ENCODE results near the gene TMEM239. TPM values are rescaled to one million over a fixed set of nuclear protein-coding genes. Genes with fewer than 3 reads are reported as not detected.
"Not testable (repeated sequence)": the region's sequence is repeated elsewhere in the genome, so short reads cannot be mapped to it uniquely, and the experiment has no call there.

The TMEM239 gene
- total and polyA plus RNA-seq, 2 donors = under 0.01 to 0.05 TPM

GRCh38 chr20:2826655-2827054, 10.5 kb downstream of the TMEM239 start:
- WGBS = 97% methylated on average over 4 of the region's 4 CpGs
- Histone ChIP-seq H3K27me3 (ENCODE audit: control insufficient read depth in 2 of 2, insufficient read depth in 1 of 2, low read length in 1 of 2) (peaks cover 5 to 24% of the 10 kb centered on the region in 2 donors), H3K9me3 (ENCODE audit: control insufficient read depth in 2 of 2, insufficient read depth in 1 of 2, low read length in 1 of 2) (no peaks in the 10 kb centered on the region)

GRCh38 chr20:2829376-2829775, 13.2 kb downstream of the TMEM239 start:
- Histone ChIP-seq H3K4me1 (ENCODE audit: control insufficient read depth in 2 of 2, insufficient read depth in 2 of 2, low read length in 2 of 2) (peaks cover 3 to 8% of the 10 kb centered on the region in 2 donors), H3K27ac (ENCODE audit: low read depth in 1 of 2, low read length in 1 of 2) (no peak overlapping the region), H3K27me3 (ENCODE audit: control insufficient read depth in 2 of 2, insufficient read depth in 1 of 2, low read length in 1 of 2) (peaks cover 5 to 20% of the 10 kb centered on the region in 2 donors), H3K36me3 (ENCODE audit: control insufficient read depth in 2 of 2, insufficient read depth in 2 of 2, low read length in 1 of 2) (no peaks in the 10 kb centered on the region), H3K4me3 (ENCODE audit: low read length in 2 of 2) (no peak overlapping the region), H3K9me3 (ENCODE audit: control insufficient read depth in 2 of 2, insufficient read depth in 1 of 2, low read length in 1 of 2) (no peaks in the 10 kb centered on the region)
- 80% methylated on average over 6 of the region's 6 CpGs for WGBS
- no peak for DNase-seq (ENCODE audit: low read depth in 6 of 9, low spot score in 9 of 9)

More at GRCh38 chr20:2826655-2827054, 10.5 kb downstream of the TMEM239 start:
- Histone ChIP-seq H3K36me3 (ENCODE audit: control insufficient read depth in 2 of 2, insufficient read depth in 2 of 2, low read length in 1 of 2) (no peaks in the 10 kb centered on the region), H3K27ac (ENCODE audit: low read depth in 1 of 2, low read length in 1 of 2) (no peak overlapping the region), H3K4me3 (ENCODE audit: low read length in 2 of 2) (no peak overlapping the region), H3K4me1 (ENCODE audit: control insufficient read depth in 2 of 2, insufficient read depth in 2 of 2, low read length in 2 of 2) (peaks cover 10% of the 10 kb centered on the region in 2 donors)
- no peak for DNase-seq (ENCODE audit: low read depth in 6 of 9, low spot score in 9 of 9)

- DNase-seq (ENCODE audit: low read depth in 6 of 9, low spot score in 9 of 9); H3K36me3 ChIP-seq (ENCODE audit: control insufficient read depth in 2 of 2, insufficient read depth in 2 of 2, low read length in 1 of 2); H3K9me3 ChIP-seq (ENCODE audit: control insufficient read depth in 2 of 2, insufficient read depth in 1 of 2, low read length in 1 of 2); H3K27ac ChIP-seq (ENCODE audit: low read depth in 1 of 2, low read length in 1 of 2); H3K4me3 ChIP-seq (ENCODE audit: low read length in 2 of 2); H3K4me1 ChIP-seq (ENCODE audit: control insufficient read depth in 2 of 2, insufficient read depth in 2 of 2, low read length in 2 of 2): not testable (repeated sequence)
- H3K27me3 ChIP-seq (ENCODE audit: control insufficient read depth in 2 of 2, insufficient read depth in 1 of 2, low read length in 1 of 2) = peaks cover 5 to 19% of the 10 kb centered on the region in 2 donors
- 95% methylated on average over 7 of the region's 7 CpGs for WGBS
Observed at GRCh38 chr20:2831206-2831605, 15.0 kb downstream of the TMEM239 start.

GRCh38 chr20:2833761-2834160, 17.6 kb downstream of the TMEM239 start:
- WGBS = 96% methylated on average over 1 of the region's 1 CpG
- DNase-seq (ENCODE audit: low read depth in 6 of 9, low spot score in 9 of 9) = no peak
- Histone ChIP-seq H3K27me3 (ENCODE audit: control insufficient read depth in 2 of 2, insufficient read depth in 1 of 2, low read length in 1 of 2) (peaks cover 2 to 9% of the 10 kb centered on the region in 2 donors), H3K36me3 (ENCODE audit: control insufficient read depth in 2 of 2, insufficient read depth in 2 of 2, low read length in 1 of 2) (peaks cover 0 to 6% of the 10 kb centered on the region in 2 donors), H3K9me3 (ENCODE audit: control insufficient read depth in 2 of 2, insufficient read depth in 1 of 2, low read length in 1 of 2) (no peaks in the 10 kb centered on the region), H3K4me1 (ENCODE audit: control insufficient read depth in 2 of 2, insufficient read depth in 2 of 2, low read length in 2 of 2) (no peaks in the 10 kb centered on the region), H3K4me3 (ENCODE audit: low read length in 2 of 2) (no peak overlapping the region), H3K27ac (ENCODE audit: low read depth in 1 of 2, low read length in 1 of 2) (no peak overlapping the region)

GRCh38 chr20:2834401-2835110, 18.4 kb downstream of the TMEM239 start:
- no peak for DNase-seq (ENCODE audit: low read depth in 6 of 9, low spot score in 9 of 9)
- Histone ChIP-seq H3K4me1 (ENCODE audit: control insufficient read depth in 2 of 2, insufficient read depth in 2 of 2, low read length in 2 of 2) (peaks cover 0 to under 1% of the 10 kb centered on the region in 2 donors), H3K27me3 (ENCODE audit: control insufficient read depth in 2 of 2, insufficient read depth in 1 of 2, low read length in 1 of 2) (peaks cover 0 to 4% of the 10 kb centered on the region in 2 donors), H3K36me3 (ENCODE audit: control insufficient read depth in 2 of 2, insufficient read depth in 2 of 2, low read length in 1 of 2) (peaks cover 0 to 6% of the 10 kb centered on the region in 2 donors), H3K9me3 (ENCODE audit: control insufficient read depth in 2 of 2, insufficient read depth in 1 of 2, low read length in 1 of 2) (no peaks in the 10 kb centered on the region), H3K4me3 (ENCODE audit: low read length in 2 of 2) (no peak overlapping the region), H3K27ac (ENCODE audit: low read depth in 1 of 2, low read length in 1 of 2) (no peak overlapping the region)
- WGBS = 98% methylated on average over 14 of the region's 14 CpGs

GRCh38 chr20:2835331-2835796, 19.2 kb downstream of the TMEM239 start:
- no peak for DNase-seq (ENCODE audit: low read depth in 6 of 9, low spot score in 9 of 9)
- Histone ChIP-seq H3K27me3 (ENCODE audit: control insufficient read depth in 2 of 2, insufficient read depth in 1 of 2, low read length in 1 of 2) (no peaks in the 10 kb centered on the region), H3K36me3 (ENCODE audit: control insufficient read depth in 2 of 2, insufficient read depth in 2 of 2, low read length in 1 of 2) (peaks cover 0 to 6% of the 10 kb centered on the region in 2 donors), H3K4me1 (ENCODE audit: control insufficient read depth in 2 of 2, insufficient read depth in 2 of 2, low read length in 2 of 2) (peaks cover 4 to 8% of the 10 kb centered on the region in 2 donors), H3K4me3 (ENCODE audit: low read length in 2 of 2) (no peak overlapping the region), H3K9me3 (ENCODE audit: control insufficient read depth in 2 of 2, insufficient read depth in 1 of 2, low read length in 1 of 2) (no peaks in the 10 kb centered on the region), H3K27ac (ENCODE audit: low read depth in 1 of 2, low read length in 1 of 2) (no peak overlapping the region)
- whole genome bisulfite sequencing = 99% methylated on average over 6 of the region's 6 CpGs

GRCh38 chr20:2836035-2836434, 19.9 kb downstream of the TMEM239 start:
- H3K36me3 ChIP-seq (ENCODE audit: control insufficient read depth in 2 of 2, insufficient read depth in 2 of 2, low read length in 1 of 2) = peaks cover 0 to 6% of the 10 kb centered on the region in 2 donors
- peaks cover 6 to 8% of the 10 kb centered on the region in 2 donors for H3K4me1 ChIP-seq (ENCODE audit: control insufficient read depth in 2 of 2, insufficient read depth in 2 of 2, low read length in 2 of 2)
- no peaks in the 10 kb centered on the region for H3K9me3 ChIP-seq (ENCODE audit: control insufficient read depth in 2 of 2, insufficient read depth in 1 of 2, low read length in 1 of 2)
- no peak overlapping the region for H3K4me3 ChIP-seq (ENCODE audit: low read length in 2 of 2)
- 87% methylated on average over 5 of the region's 5 CpGs for WGBS
- no peaks in the 10 kb centered on the region for H3K27me3 ChIP-seq (ENCODE audit: control insufficient read depth in 2 of 2, insufficient read depth in 1 of 2, low read length in 1 of 2)
- no peak overlapping the region for H3K27ac ChIP-seq (ENCODE audit: low read depth in 1 of 2, low read length in 1 of 2)
- DNase-seq (ENCODE audit: low read depth in 6 of 9, low spot score in 9 of 9) = no peak

GRCh38 chr20:2837221-2837960, 21.2 kb downstream of the TMEM239 start:
- WGBS = 94% methylated on average over 6 of the region's 6 CpGs
- no peaks in the 10 kb centered on the region for H3K27me3 ChIP-seq (ENCODE audit: control insufficient read depth in 2 of 2, insufficient read depth in 1 of 2, low read length in 1 of 2)
- no peak for DNase-seq (ENCODE audit: low read depth in 6 of 9, low spot score in 9 of 9)

GRCh38 chr20:2838170-2838797, 22.1 kb downstream of the TMEM239 start:
- DNase-seq (ENCODE audit: low read depth in 6 of 9, low spot score in 9 of 9) = no peak

More at GRCh38 chr20:2837221-2837960, 21.2 kb downstream of the TMEM239 start:
- no peaks in the 10 kb centered on the region for H3K9me3 ChIP-seq (ENCODE audit: control insufficient read depth in 2 of 2, insufficient read depth in 1 of 2, low read length in 1 of 2)
- H3K36me3 ChIP-seq (ENCODE audit: control insufficient read depth in 2 of 2, insufficient read depth in 2 of 2, low read length in 1 of 2) = peaks cover 0 to 6% of the 10 kb centered on the region in 2 donors
- no peak overlapping the region for H3K4me3 ChIP-seq (ENCODE audit: low read length in 2 of 2)
- H3K27ac ChIP-seq (ENCODE audit: low read depth in 1 of 2, low read length in 1 of 2) = no peak overlapping the region
- peaks cover 11 to 14% of the 10 kb centered on the region in 2 donors for H3K4me1 ChIP-seq (ENCODE audit: control insufficient read depth in 2 of 2, insufficient read depth in 2 of 2, low read length in 2 of 2)

More at GRCh38 chr20:2838170-2838797, 22.1 kb downstream of the TMEM239 start:
- Histone ChIP-seq H3K4me1 (ENCODE audit: control insufficient read depth in 2 of 2, insufficient read depth in 2 of 2, low read length in 2 of 2) (peaks cover 11 to 14% of the 10 kb centered on the region in 2 donors), H3K27ac (ENCODE audit: low read depth in 1 of 2, low read length in 1 of 2) (no peak overlapping the region), H3K9me3 (ENCODE audit: control insufficient read depth in 2 of 2, insufficient read depth in 1 of 2, low read length in 1 of 2) (no peaks in the 10 kb centered on the region), H3K36me3 (ENCODE audit: control insufficient read depth in 2 of 2, insufficient read depth in 2 of 2, low read length in 1 of 2) (peaks cover 0 to 6% of the 10 kb centered on the region in 2 donors), H3K27me3 (ENCODE audit: control insufficient read depth in 2 of 2, insufficient read depth in 1 of 2, low read length in 1 of 2) (no peaks in the 10 kb centered on the region), H3K4me3 (ENCODE audit: low read length in 2 of 2) (no peak overlapping the region)
- WGBS = 97% methylated on average over 19 of the region's 19 CpGs
